Measurements from ENCODE around the gene C5orf24.

C5orf24 gene

DNA sequence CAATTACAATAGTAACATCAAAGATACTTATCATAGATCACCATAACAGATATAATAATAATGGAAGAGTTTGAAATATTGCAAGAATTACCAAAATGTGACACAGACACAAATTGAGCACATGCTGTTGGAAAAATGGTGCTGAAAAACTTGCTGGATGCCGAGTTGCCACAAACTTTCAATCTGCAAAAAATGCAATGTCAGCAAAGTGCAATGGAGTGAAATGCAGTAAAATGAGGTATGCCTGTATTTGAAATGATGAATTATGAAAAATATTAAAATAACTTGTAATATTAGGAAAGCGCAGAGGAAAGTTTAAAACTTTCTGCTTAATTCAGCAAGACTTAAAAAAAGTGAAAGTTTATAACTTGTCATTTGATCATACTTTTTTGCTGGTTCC is 47.2 kb downstream of the C5orf24 start:
- Histone ChIP-seq H3K4me3 (ENCODE audit: low read length) (no peak overlapping the region), H3K27me3 (ENCODE audit: control insufficient read depth, insufficient read depth, low read length) (no peaks in the 10 kb centered on the region), H3K9me3 (ENCODE audit: control insufficient read depth, low read length) (no peaks in the 10 kb centered on the region), H3K4me1 (ENCODE audit: control insufficient read depth, insufficient read depth, low read length) (no peaks in the 10 kb centered on the region), H3K36me3 (ENCODE audit: control insufficient read depth, insufficient read depth, low read length) (no peaks in the 10 kb centered on the region), H3K9ac (ENCODE audit: low read length) (no peak overlapping the region)

- H3K9ac ChIP-seq (ENCODE audit: low read length) = no peak overlapping the region
- no peaks in the 10 kb centered on the region for H3K27me3 ChIP-seq (ENCODE audit: control insufficient read depth, insufficient read depth, low read length)
- no peaks in the 10 kb centered on the region for H3K4me1 ChIP-seq (ENCODE audit: control insufficient read depth, insufficient read depth, low read length)
- H3K4me3 ChIP-seq (ENCODE audit: low read length) = no peak overlapping the region
- H3K36me3 ChIP-seq (ENCODE audit: control insufficient read depth, insufficient read depth, low read length) = no peaks in the 10 kb centered on the region
- H3K9me3 ChIP-seq (ENCODE audit: control insufficient read depth, low read length) = no peaks in the 10 kb centered on the region
Observed at GRCh38 chr5:134893748-134894505, 48.2 kb downstream of the C5orf24 start.

DNA sequence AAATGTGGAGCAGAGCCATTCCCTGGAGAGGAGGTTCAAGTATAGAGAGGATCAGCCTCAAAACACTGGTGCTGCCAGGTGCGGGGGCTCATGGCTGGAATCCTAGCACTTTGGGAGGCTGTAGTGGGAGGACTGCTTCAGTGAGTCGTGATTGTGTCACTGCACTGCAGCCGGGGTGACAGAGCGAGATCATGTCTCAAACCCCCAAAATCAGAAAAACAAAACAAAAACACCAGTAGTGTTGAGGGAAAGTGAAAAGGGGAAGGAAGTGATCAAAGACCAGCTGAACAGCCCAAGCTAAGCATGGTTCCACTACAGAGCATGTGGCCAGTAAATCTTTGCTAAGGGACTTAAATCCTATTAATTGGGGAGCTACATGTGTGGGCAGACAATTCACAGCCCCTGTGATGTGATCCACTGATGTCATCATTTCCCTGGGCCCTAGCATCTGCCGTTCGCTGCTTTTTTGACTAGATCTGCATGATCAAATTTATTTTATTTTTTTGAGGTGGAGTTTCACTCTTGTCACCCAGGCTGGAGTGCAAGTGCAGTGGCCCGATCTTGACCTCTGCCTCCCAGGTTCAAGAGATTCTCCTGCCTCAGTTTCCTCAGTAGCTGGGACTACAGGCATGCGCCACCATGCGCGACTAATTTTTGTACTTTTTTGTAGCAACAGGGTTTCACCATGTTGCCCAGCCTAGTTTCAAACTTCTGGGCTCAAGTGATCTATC is 56.5 kb downstream of the C5orf24 start:
- no peaks in the 10 kb centered on the region for H3K27me3 ChIP-seq (ENCODE audit: control insufficient read depth, insufficient read depth, low read length)
- H3K9me3 ChIP-seq (ENCODE audit: control insufficient read depth, low read length) = no peaks in the 10 kb centered on the region
- H3K36me3 ChIP-seq (ENCODE audit: control insufficient read depth, insufficient read depth, low read length) = no peaks in the 10 kb centered on the region
- no peak overlapping the region for H3K4me3 ChIP-seq (ENCODE audit: low read length)
- no peak overlapping the region for H3K9ac ChIP-seq (ENCODE audit: low read length)
- no peaks in the 10 kb centered on the region for H3K4me1 ChIP-seq (ENCODE audit: control insufficient read depth, insufficient read depth, low read length)

DNA sequence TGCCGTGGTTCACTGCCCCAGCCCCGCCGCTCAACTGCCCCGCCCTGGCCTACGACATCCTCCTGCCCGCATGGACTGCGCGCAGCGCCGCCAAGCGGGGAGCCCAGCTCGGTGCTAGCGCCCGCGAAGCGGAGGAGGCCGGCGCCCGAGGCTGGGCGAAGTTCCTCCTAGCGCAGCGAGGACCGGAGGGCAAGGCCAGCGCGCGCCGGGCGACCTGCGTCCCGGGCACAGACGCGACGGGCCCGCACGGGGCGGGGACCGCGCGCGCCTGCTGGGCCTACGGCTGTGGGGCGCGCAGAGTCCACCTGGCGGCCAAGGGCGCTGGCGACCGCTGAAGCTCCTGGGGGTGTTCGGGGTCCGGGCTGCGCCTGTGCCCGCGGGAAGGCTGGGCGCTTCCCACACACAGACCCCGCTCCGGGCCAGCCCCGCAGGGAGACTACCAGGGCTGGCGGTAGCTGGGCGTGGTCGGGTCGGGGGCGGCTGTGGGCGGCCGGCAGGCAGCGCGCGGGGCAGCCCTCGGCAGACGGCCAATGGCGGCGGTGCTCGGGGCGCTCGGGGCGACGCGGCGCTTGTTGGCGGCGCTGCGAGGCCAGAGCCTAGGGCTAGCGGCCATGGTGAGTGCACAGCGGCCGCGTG is 59.0 kb downstream of the C5orf24 start, which contains the start of gene PCBD2:
PCBD2 (plus strand) TSS at position 522 of the 636 bp plus-strand sequence; CDS start at position 531, 9 bp downstream.
- H3K36me3 ChIP-seq (ENCODE audit: control insufficient read depth, insufficient read depth, low read length) = no peaks in the 10 kb centered on the region
- H3K4me3 ChIP-seq (ENCODE audit: low read length) = peak within 1 kb of the TSS; percentile 44
- H3K9ac ChIP-seq (ENCODE audit: low read length) = peak within 1 kb of the TSS; percentile 94
- no peaks in the 10 kb centered on the region for H3K4me1 ChIP-seq (ENCODE audit: control insufficient read depth, insufficient read depth, low read length)
- no peaks in the 10 kb centered on the region for H3K27me3 ChIP-seq (ENCODE audit: control insufficient read depth, insufficient read depth, low read length)
- H3K9me3 ChIP-seq (ENCODE audit: control insufficient read depth, low read length) = no peaks in the 10 kb centered on the region

DNA sequence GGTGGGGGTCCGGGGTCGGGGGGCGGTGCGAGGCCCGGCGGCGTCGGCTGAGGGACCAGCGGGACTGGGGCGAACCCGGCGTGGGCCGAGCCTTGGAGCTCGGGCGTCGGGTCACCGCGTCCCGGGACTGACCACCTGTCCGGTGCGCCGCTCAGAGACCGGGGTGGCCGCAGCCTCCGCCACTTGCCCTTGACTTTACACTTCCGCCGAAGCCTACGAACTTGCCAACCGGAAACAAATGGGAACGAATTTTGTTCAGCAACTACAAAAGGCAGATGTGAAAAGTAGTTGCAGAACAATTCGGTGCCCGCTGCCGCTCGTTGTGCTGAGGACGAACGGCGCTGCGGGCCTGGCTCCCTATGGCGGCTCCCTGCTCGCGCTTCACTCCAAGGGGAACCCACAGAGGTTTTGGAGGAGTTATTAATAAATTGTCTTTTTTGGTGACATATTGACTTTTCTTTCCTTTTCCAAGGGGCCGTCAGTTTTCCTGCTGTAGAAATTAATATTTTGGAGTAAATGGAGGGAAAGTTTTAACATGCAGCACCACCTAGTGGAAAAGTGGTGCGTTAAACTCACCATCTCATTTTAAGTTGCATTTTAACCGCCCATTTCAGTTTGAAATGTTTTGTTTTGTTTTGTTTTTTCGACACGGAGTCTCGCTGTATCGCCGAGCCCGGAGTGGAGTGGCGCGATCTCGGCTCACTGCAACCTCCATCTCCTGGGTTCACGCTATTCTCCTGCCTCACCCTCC is 59.7 kb downstream of the C5orf24 start:
- Histone ChIP-seq H3K9me3 (ENCODE audit: control insufficient read depth, low read length) (no peaks in the 10 kb centered on the region), H3K9ac (ENCODE audit: low read length) (peak overlapping the region; percentile 94), H3K4me3 (ENCODE audit: low read length) (peak overlapping the region; percentile 44), H3K36me3 (ENCODE audit: control insufficient read depth, insufficient read depth, low read length) (no peaks in the 10 kb centered on the region), H3K27me3 (ENCODE audit: control insufficient read depth, insufficient read depth, low read length) (no peaks in the 10 kb centered on the region), H3K4me1 (ENCODE audit: control insufficient read depth, insufficient read depth, low read length) (no peaks in the 10 kb centered on the region)

DNA sequence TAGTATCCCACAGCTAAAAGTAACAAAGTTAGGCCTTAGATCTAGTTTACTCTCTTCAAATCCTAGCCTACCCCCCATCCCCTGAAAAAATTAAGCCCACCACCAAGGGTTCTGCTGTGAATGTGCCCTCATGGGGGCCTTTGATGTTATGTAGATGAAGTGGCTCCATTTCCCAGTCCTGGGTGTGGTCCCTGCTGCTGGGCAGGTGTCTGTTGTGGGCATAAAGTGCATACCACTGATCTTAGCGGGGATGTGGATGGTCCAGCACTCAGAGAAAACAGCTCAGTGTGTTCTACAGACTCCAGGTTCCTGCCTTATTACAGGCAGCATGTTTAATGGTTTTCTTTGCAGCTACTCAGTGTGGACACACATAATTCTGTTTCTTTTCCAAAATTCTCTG is 61.0 kb downstream of the C5orf24 start:
- Histone ChIP-seq H3K36me3 (ENCODE audit: control insufficient read depth, insufficient read depth, low read length) (no peaks in the 10 kb centered on the region), H3K4me3 (ENCODE audit: low read length) (no peak overlapping the region), H3K4me1 (ENCODE audit: control insufficient read depth, insufficient read depth, low read length) (peaks cover 8% of the 10 kb centered on the region), H3K9me3 (ENCODE audit: control insufficient read depth, low read length) (no peaks in the 10 kb centered on the region), H3K27me3 (ENCODE audit: control insufficient read depth, insufficient read depth, low read length) (no peaks in the 10 kb centered on the region), H3K9ac (ENCODE audit: low read length) (no peak overlapping the region)
